Panc1 (cell line): ENCODE results near the gene TM2D3. TPM values are rescaled to one million over a fixed set of nuclear protein-coding genes. Genes with fewer than 3 reads are reported as not detected.

Experiments used
- ATAC-seq: fragments of 200-7000 bp; cut with Tn5 transposase; 2 replicates; pipeline ENCODE4 v1.9.1; 2020; ENCODE audit warnings: mild to moderate bottlenecking, moderate library complexity
- BruUV-seq: library from RNA; stranded (reverse); fragments of 400-500 nt; replicated peaks from 2 replicates; lab custom pipeline; 2021; lab: Mats Ljungman, UMichigan
- CTCF ChIA-PET: fragments of 300-600 bp; sonication (Branson Sonifier 250); formaldehyde crosslinking; loops from one replicate; lab custom pipeline; 2022; ENCODE audit warnings: antibody characterized with exemption; lab: Charles Lee
- POLR2A ChIA-PET: fragments of 300-600 bp; sonication (Branson Sonifier 250); formaldehyde crosslinking; loops from one replicate; lab custom pipeline; 2022; ENCODE audit warnings: antibody characterized with exemption; lab: Charles Lee
- DNase-seq: peaks from one replicate; pipeline ENCODE4 v3.0.0-alpha.2; 2010; ENCODE audit warnings: low read depth, low spot score
- H3K27ac ChIP-seq: 2 replicates; pipeline ENCODE4 v1.5.1; 2011; ENCODE audit warnings: mild to moderate bottlenecking, low read length, inconsistent platforms
- H3K27me3 ChIP-seq: fragments of 200-500 bp; sonication (Bioruptor generic); 2 replicates; pipeline ENCODE4 v1.6.0; 2014; ENCODE audit warnings: low read length, inconsistent platforms; ENCODE audit not compliant: control insufficient read depth, insufficient read depth
- H3K36me3 ChIP-seq: fragments of 200-500 bp; sonication (Bioruptor generic); 2 replicates; pipeline ENCODE4 v1.5.1; 2014; ENCODE audit warnings: inconsistent platforms, mild to moderate bottlenecking, low read length, moderate library complexity; ENCODE audit not compliant: control insufficient read depth, insufficient read depth
- H3K4me1 ChIP-seq: 2 replicates; pipeline ENCODE4 v1.5.1; 2011; ENCODE audit warnings: inconsistent platforms, mild to moderate bottlenecking, low read length, moderate library complexity; ENCODE audit not compliant: control insufficient read depth, insufficient read depth
- H3K4me3 ChIP-seq, 2 experiments: 2 replicates each; pipeline ENCODE4 v1.5.1; 2011 to 2012; ENCODE audit warnings: low read depth in 2 of 2, low read length in 2 of 2, mild to moderate bottlenecking in 2 of 2, inconsistent platforms in 1 of 2, moderate library complexity in 1 of 2
- H3K9me3 ChIP-seq: fragments of 200-500 bp; sonication (Bioruptor generic); 2 replicates; pipeline ENCODE4 v1.5.1; 2014; ENCODE audit warnings: low read depth, mild to moderate bottlenecking, inconsistent platforms, low read length, moderate library complexity; ENCODE audit not compliant: control insufficient read depth, insufficient read depth
- POLR2AphosphoS5 ChIP-seq: IDR thresholded peaks from 2 replicates; pipeline ENCODE4 v1.6.1; 2012; ENCODE audit warnings: mild to moderate bottlenecking, low read depth, low read length, moderate library complexity
- SIN3A ChIP-seq: IDR thresholded peaks from 2 replicates; pipeline ENCODE4 v1.6.1; 2012; ENCODE audit warnings: low read depth, mild to moderate bottlenecking, low read length, moderate library complexity, borderline replicate concordance; ENCODE audit not compliant: insufficient read depth
- TCF7L2 ChIP-seq: IDR thresholded peaks from 2 replicates; pipeline ENCODE4 v1.6.1; 2011; ENCODE audit warnings: mild to moderate bottlenecking, low read depth, low read length, inconsistent platforms
- in situ Hi-C: cut with HindIII; loops from 2 replicates; pipeline ENCODE4 v1.10.0; 2016; ENCODE audit warnings: low sequenced_read_pairs, low pct_unique_long_range_greater_than_20kb
- intact Hi-C: fragments of 100-400 bp; cut with micrococcal nuclease; formaldehyde crosslinking; loops from one replicate; pipeline ENCODE4 v1.10.0; 2022; ENCODE audit not compliant: unreplicated experiment
- total RNA-seq: library from RNA; stranded (reverse); gene quantifications from one replicate; pipeline ENCODE4 v1.2.1, GENCODE V29; 2021; ENCODE audit not compliant: unreplicated experiment
- TF ChIP-seq, protein P1 (sequence below): fragments of 450-650 bp; IDR thresholded peaks from 2 replicates; pipeline ENCODE4 v1.5.1; 2017; ENCODE audit warnings: mild to moderate bottlenecking
- TF ChIP-seq, protein P2 (sequence below), 2 experiments: IDR thresholded peaks; 2 replicates each; pipeline ENCODE4 v1.6.1; 2011 to 2012; ENCODE audit warnings: low read depth in 2 of 2, control low read depth in 1 of 2, low read length in 1 of 2, mild to moderate bottlenecking in 1 of 2, moderate library complexity in 1 of 2; ENCODE audit not compliant: insufficient read depth in 1 of 2

Gene TM2D3
- total RNA-seq, 1 experiment from 2014 or later: 53.4 TPM

DNA sequence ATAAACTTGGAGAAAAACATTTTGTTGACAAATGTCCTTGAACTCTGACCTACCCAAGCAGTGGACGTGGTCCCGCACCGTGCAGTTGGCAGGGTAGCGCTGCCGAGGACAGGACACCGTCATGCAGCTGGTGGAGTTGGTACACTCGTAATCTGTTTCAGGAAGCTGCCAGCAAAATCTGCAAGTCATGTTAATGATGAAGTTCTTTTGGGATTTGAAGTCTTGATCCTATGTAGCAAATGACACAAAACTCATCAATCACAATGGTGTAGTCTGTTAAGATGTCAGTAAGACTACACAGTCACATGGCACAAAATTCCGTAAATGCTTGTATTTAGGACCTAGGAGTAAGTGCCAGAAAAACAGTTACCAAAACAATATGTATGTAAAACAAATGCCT, 5.5 kb downstream of the TM2D3 start:
- Histone ChIP-seq H3K27ac (no peak overlapping the region), H3K9me3 (no peaks in the 10 kb centered on the region), H3K27me3 (no peaks in the 10 kb centered on the region), H3K36me3 (peaks cover 49% of the 10 kb centered on the region), H3K4me1 (peaks cover 14% of the 10 kb centered on the region), H3K4me3 (no peak overlapping the region)
- ATAC-seq (no peak), DNase-seq (no peak)
- POLR2A ChIA-PET: no interaction called here
- CTCF ChIA-PET: no interaction called here
- no TSS peak for BruUV-seq
- intact Hi-C loops (no loop called here), in situ Hi-C loops (no loop called here)
- TF ChIP-seq, protein P1, sequence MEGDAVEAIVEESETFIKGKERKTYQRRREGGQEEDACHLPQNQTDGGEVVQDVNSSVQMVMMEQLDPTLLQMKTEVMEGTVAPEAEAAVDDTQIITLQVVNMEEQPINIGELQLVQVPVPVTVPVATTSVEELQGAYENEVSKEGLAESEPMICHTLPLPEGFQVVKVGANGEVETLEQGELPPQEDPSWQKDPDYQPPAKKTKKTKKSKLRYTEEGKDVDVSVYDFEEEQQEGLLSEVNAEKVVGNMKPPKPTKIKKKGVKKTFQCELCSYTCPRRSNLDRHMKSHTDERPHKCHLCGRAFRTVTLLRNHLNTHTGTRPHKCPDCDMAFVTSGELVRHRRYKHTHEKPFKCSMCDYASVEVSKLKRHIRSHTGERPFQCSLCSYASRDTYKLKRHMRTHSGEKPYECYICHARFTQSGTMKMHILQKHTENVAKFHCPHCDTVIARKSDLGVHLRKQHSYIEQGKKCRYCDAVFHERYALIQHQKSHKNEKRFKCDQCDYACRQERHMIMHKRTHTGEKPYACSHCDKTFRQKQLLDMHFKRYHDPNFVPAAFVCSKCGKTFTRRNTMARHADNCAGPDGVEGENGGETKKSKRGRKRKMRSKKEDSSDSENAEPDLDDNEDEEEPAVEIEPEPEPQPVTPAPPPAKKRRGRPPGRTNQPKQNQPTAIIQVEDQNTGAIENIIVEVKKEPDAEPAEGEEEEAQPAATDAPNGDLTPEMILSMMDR: no peak
- TF ChIP-seq, protein P2, sequence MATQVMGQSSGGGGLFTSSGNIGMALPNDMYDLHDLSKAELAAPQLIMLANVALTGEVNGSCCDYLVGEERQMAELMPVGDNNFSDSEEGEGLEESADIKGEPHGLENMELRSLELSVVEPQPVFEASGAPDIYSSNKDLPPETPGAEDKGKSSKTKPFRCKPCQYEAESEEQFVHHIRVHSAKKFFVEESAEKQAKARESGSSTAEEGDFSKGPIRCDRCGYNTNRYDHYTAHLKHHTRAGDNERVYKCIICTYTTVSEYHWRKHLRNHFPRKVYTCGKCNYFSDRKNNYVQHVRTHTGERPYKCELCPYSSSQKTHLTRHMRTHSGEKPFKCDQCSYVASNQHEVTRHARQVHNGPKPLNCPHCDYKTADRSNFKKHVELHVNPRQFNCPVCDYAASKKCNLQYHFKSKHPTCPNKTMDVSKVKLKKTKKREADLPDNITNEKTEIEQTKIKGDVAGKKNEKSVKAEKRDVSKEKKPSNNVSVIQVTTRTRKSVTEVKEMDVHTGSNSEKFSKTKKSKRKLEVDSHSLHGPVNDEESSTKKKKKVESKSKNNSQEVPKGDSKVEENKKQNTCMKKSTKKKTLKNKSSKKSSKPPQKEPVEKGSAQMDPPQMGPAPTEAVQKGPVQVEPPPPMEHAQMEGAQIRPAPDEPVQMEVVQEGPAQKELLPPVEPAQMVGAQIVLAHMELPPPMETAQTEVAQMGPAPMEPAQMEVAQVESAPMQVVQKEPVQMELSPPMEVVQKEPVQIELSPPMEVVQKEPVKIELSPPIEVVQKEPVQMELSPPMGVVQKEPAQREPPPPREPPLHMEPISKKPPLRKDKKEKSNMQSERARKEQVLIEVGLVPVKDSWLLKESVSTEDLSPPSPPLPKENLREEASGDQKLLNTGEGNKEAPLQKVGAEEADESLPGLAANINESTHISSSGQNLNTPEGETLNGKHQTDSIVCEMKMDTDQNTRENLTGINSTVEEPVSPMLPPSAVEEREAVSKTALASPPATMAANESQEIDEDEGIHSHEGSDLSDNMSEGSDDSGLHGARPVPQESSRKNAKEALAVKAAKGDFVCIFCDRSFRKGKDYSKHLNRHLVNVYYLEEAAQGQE (IDR thresholded peaks at IDR 0.05; ENCODE audit: insufficient read depth in 1 of 2, low read depth in 2 of 2, low read length in 1 of 2): no peak
- no peak for TF ChIP-seq SIN3A
- no peak for TF ChIP-seq POLR2AphosphoS5
- TF ChIP-seq TCF7L2: no peak

DNA sequence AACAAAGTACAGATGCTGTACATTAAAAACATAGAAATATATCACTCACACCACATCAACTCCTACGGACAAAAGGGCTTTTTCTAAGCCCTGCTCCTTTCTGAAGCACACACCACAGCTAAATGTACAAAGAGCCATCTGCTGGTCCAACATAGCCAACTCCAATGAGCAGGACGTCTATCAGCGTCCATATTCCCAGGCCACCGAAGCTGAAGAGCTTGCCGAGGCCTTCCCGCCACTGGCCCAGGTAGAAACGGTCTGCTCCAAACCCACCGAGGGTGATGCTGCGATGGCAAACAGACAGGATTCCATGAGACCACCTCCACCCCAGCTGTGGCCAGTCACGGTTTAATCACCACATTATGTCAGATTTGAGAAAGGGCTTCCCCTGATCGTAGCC, 9.8 kb downstream of the TM2D3 start:
- ChIA-PET POLR2A (no interaction called here), CTCF (interaction anchor here (1.1 to 2.6 kb wide), 3 partner anchors 13 to 366 kb away, joined by 5 to 10 read pairs (median 6); no protein-coding TSS in a partner anchor)
- intact Hi-C loops (no loop called here), in situ Hi-C loops (no loop called here)
- DNase-seq (no peak), ATAC-seq (peak; percentile 80)
- Histone ChIP-seq H3K27ac (0 out of 2 replicates have a peak overlapping the region, but pooled peaks have one; percentile 23), H3K27me3 (no peaks in the 10 kb centered on the region), H3K4me1 (no peaks in the 10 kb centered on the region; the same call in 1 of the 2 replicates), H3K4me3 (no peak overlapping the region), H3K36me3 (peaks cover 41% of the 10 kb centered on the region), H3K9me3 (no peaks in the 10 kb centered on the region)
- TF ChIP-seq POLR2AphosphoS5 (no peak), TCF7L2 (no peak)
- TF ChIP-seq, protein P1: peak; percentile 22
- no TSS peak for BruUV-seq
